ENCODE results near the gene OGT. TPM values are rescaled to one million over a fixed set of nuclear protein-coding genes. Genes with fewer than 3 reads are reported as not detected.
A peak's percentile ranks its signal among the peaks of the same experiment; 100 is the strongest.
"Not testable (repeated sequence)": the region's sequence is repeated elsewhere in the genome, so short reads cannot be mapped to it uniquely, and the experiment has no call there.

The OGT gene
- polyA plus RNA-seq, 1 of the 3 experiments (the other 2 are of a cell fraction), result 77.0 TPM

DNA sequence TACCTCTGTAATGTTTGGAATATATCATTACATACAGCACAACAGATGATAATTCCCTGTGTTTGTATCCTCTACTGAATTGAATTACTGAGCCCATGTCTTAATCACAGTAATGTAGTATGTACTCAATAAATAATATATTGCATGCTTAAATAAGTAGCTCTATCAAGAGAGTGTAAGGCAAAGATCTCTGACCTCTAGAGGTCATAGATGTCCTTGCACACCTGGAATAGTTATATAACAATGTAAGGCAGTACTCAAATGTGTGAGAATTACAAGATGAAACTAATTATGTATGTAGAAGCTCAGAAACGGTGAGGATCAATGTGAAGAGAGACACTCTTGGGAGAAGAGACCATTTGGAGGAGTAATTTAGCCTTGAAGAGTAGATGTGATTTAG is 31.0 kb downstream of the OGT start (continued):
- no peak for TF ChIP-seq SMC3 (IDR thresholded peaks at IDR 0.05; ENCODE audit: low read depth, low read length)
- no peak for TF ChIP-seq JUND (IDR thresholded peaks at IDR 0.05)
- TF ChIP-seq YY1 (IDR thresholded peaks at IDR 0.05; ENCODE audit: low read depth), result no peak

DNA sequence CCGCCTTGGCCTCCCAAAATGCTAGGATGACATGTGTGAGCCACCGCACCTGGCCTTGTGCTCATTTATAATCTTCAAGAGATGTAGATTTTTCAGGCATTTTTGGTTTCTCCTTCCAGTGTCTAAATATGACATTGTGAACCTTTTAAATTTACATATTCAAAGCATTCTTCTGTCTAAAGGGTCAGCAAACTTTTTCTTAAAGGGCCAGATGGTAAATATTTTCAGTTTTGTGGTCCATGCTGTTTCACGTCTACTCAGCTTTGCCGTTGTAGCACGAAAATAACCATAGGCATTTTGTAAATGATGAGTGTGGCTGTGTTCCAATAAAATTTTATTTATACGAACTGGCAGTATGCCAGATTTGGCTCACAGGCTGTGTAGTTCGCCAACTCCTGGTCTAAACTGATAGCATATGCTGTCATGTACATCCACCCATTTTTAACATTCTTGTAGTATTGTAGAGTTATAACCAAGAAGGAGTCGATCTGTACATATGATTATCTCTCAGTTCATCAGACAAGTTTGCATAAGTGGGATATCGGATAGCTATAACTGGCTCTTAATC is 32.7 kb downstream of the OGT start:
- TF ChIP-seq NFIC (IDR thresholded peaks at IDR 0.05; ENCODE audit: borderline replicate concordance) (peak; percentile 67), JUND (IDR thresholded peaks at IDR 0.05) (no peak)
- Histone ChIP-seq H3F3A (replicated peaks; ENCODE audit: insufficient read depth) (no peaks in the 10 kb centered on the region), H3K4me3 (ENCODE audit: low read depth in 2 of 2, low read length in 1 of 2) (no peak overlapping the region), H3K4me1 (ENCODE audit: control insufficient read depth in 1 of 2, insufficient read depth in 2 of 2, low read depth in 1 of 2, low read length in 1 of 2) (no peaks in the 10 kb centered on the region), H3K9me2 (no peaks in the 10 kb centered on the region), H3K27ac (ENCODE audit: low read depth in 2 of 2, low read length in 1 of 2) (no peak overlapping the region), H3K4me2 (no peak overlapping the region), H3K79me2 (ENCODE audit: insufficient read depth) (peaks cover 3% of the 10 kb centered on the region; the same call in 1 of the 2 replicates), H2AFZ (ENCODE audit: low read depth) (no peak overlapping the region), H3K9ac (no peak overlapping the region), H3K27me3 (ENCODE audit: insufficient read depth) (peaks cover 10% of the 10 kb centered on the region; the same call in 1 of the 2 replicates), H3K36me3 (replicated peaks in 1 of 2; ENCODE audit: control insufficient read depth in 1 of 2, insufficient read depth in 2 of 2, low read length in 1 of 2) (peaks cover 43 to 46% of the 10 kb centered on the region in 2 experiments), H4K20me1 (ENCODE audit: insufficient read depth) (peaks cover 4% of the 10 kb centered on the region; the same call in 1 of the 2 replicates), H3K9me3 (no peaks in the 10 kb centered on the region)
- CTCF ChIA-PET, result interaction anchor here (1.8 kb wide), 1 partner anchor 86 kb away, joined by 4 read pairs; no protein-coding TSS in a partner anchor
- WGBS (ENCODE audit: low lambda C conversion rate), result 38% methylated on average over 9 of the region's 9 CpGs
- no peak for DNase-seq
- POLR2A ChIA-PET, result no interaction called here

DNA sequence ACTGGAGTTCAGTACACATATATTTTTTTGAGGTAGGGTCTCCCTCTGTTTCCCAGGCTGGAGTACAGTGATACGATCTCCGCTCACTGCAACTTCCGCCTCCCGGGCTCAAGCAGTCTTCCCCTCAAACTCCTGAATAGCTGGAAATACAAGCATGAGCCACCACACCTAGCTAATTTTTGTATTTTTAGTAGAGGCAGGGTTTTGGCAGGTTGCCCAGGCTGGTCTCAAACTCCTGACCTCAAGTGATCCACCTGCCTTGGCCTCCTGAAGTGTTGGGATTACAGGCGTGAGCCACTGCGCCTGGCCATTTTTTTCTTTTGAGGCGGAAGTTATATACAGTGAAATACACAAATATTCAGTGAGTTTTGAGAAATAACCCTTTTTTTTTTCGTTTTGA is 38.5 kb downstream of the OGT start:
- POLR2A ChIA-PET; CTCF ChIA-PET; H3K27ac ChIP-seq (ENCODE audit: low read depth in 2 of 2, low read length in 1 of 2); H3K79me2 ChIP-seq (ENCODE audit: insufficient read depth); DNase-seq; H3K4me1 ChIP-seq (ENCODE audit: control insufficient read depth in 1 of 2, insufficient read depth in 2 of 2, low read depth in 1 of 2, low read length in 1 of 2); H3K4me3 ChIP-seq (ENCODE audit: low read depth in 2 of 2, low read length in 1 of 2); H4K20me1 ChIP-seq (ENCODE audit: insufficient read depth); H3K9me2 ChIP-seq; H3K9me3 ChIP-seq; H3K4me2 ChIP-seq; H3K9ac ChIP-seq; H2AFZ ChIP-seq (ENCODE audit: low read depth): not testable (repeated sequence)
- 55% methylated on average over 8 of the region's 8 CpGs for WGBS (ENCODE audit: low lambda C conversion rate)
- H3F3A ChIP-seq (replicated peaks; ENCODE audit: insufficient read depth), result peaks cover 16% of the 10 kb centered on the region
- peaks cover 36 to 45% of the 10 kb centered on the region in 2 experiments for H3K36me3 ChIP-seq (replicated peaks in 1 of 2; ENCODE audit: control insufficient read depth in 1 of 2, insufficient read depth in 2 of 2, low read length in 1 of 2)
- H3K27me3 ChIP-seq (ENCODE audit: insufficient read depth), result peaks cover 17% of the 10 kb centered on the region; the same call in 1 of the 2 replicates

DNA sequence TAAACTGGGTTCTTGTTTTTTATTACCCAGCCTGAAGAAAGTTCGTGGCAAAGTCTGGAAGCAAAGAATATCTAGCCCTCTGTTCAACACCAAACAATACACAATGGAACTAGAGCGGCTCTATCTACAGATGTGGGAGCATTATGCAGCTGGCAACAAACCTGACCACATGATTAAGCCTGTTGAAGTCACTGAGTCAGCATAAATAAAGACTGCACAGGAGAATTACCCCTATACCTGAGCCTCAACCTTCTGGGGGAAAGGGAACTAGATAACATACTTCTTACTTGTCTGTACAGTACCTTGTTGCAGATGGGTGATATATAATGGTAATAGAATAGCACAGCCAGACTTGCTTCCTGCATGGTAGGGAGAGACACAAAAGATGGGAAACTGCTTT is 40.7 kb downstream of the OGT start:
- H3K36me3 ChIP-seq (replicated peaks in 1 of 2; ENCODE audit: control insufficient read depth in 1 of 2, insufficient read depth in 2 of 2, low read length in 1 of 2), result peaks cover 20 to 40% of the 10 kb centered on the region in 2 experiments
- peaks cover 9% of the 10 kb centered on the region; the same call in 1 of the 2 replicates for H4K20me1 ChIP-seq (ENCODE audit: insufficient read depth)
- DNase-seq, result no peak
- H3K9ac ChIP-seq, result no peak overlapping the region
- POLR2A ChIA-PET, result no interaction called here
- H3K27me3 ChIP-seq (ENCODE audit: insufficient read depth), result peaks cover 18% of the 10 kb centered on the region; the same call in 1 of the 2 replicates
- H3F3A ChIP-seq (replicated peaks; ENCODE audit: insufficient read depth), result peaks cover 16% of the 10 kb centered on the region
- no peak overlapping the region for H3K4me3 ChIP-seq (ENCODE audit: low read depth in 2 of 2, low read length in 1 of 2)
- TF ChIP-seq SIN3A (IDR thresholded peaks at IDR 0.05; ENCODE audit: borderline replicate concordance, low read depth, low read length) (no peak), YY1 (IDR thresholded peaks at IDR 0.05; ENCODE audit: low read depth) (no peak), FOXM1 (IDR thresholded peaks at IDR 0.05; ENCODE audit: low read depth) (no peak), EP300 (IDR thresholded peaks at IDR 0.05; ENCODE audit: borderline replicate concordance in 1 of 2, low read depth in 1 of 2, low read length in 1 of 2) (no peak), NFIC (IDR thresholded peaks at IDR 0.05; ENCODE audit: borderline replicate concordance) (no peak), RXRA (IDR thresholded peaks at IDR 0.05; ENCODE audit: borderline replicate concordance, low read depth) (no peak), GATA2 (CRISPR knock-in tag; IDR thresholded peaks at IDR 0.05) (no peak), GABPA (IDR thresholded peaks at IDR 0.05; ENCODE audit: low read depth) (no peak), CHD2 (IDR thresholded peaks at IDR 0.05; ENCODE audit: low read length, partially characterized antibody) (no peak), ELF1 (IDR thresholded peaks at IDR 0.05) (no peak)
- TF ChIP-seq, protein P1, sequence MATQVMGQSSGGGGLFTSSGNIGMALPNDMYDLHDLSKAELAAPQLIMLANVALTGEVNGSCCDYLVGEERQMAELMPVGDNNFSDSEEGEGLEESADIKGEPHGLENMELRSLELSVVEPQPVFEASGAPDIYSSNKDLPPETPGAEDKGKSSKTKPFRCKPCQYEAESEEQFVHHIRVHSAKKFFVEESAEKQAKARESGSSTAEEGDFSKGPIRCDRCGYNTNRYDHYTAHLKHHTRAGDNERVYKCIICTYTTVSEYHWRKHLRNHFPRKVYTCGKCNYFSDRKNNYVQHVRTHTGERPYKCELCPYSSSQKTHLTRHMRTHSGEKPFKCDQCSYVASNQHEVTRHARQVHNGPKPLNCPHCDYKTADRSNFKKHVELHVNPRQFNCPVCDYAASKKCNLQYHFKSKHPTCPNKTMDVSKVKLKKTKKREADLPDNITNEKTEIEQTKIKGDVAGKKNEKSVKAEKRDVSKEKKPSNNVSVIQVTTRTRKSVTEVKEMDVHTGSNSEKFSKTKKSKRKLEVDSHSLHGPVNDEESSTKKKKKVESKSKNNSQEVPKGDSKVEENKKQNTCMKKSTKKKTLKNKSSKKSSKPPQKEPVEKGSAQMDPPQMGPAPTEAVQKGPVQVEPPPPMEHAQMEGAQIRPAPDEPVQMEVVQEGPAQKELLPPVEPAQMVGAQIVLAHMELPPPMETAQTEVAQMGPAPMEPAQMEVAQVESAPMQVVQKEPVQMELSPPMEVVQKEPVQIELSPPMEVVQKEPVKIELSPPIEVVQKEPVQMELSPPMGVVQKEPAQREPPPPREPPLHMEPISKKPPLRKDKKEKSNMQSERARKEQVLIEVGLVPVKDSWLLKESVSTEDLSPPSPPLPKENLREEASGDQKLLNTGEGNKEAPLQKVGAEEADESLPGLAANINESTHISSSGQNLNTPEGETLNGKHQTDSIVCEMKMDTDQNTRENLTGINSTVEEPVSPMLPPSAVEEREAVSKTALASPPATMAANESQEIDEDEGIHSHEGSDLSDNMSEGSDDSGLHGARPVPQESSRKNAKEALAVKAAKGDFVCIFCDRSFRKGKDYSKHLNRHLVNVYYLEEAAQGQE (IDR thresholded peaks at IDR 0.05; ENCODE audit: low read depth, low read length), result no peak
- TF ChIP-seq, protein P2, sequence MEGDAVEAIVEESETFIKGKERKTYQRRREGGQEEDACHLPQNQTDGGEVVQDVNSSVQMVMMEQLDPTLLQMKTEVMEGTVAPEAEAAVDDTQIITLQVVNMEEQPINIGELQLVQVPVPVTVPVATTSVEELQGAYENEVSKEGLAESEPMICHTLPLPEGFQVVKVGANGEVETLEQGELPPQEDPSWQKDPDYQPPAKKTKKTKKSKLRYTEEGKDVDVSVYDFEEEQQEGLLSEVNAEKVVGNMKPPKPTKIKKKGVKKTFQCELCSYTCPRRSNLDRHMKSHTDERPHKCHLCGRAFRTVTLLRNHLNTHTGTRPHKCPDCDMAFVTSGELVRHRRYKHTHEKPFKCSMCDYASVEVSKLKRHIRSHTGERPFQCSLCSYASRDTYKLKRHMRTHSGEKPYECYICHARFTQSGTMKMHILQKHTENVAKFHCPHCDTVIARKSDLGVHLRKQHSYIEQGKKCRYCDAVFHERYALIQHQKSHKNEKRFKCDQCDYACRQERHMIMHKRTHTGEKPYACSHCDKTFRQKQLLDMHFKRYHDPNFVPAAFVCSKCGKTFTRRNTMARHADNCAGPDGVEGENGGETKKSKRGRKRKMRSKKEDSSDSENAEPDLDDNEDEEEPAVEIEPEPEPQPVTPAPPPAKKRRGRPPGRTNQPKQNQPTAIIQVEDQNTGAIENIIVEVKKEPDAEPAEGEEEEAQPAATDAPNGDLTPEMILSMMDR (IDR thresholded peaks at IDR 0.05), result no peak
- H3K4me1 ChIP-seq (ENCODE audit: control insufficient read depth in 1 of 2, insufficient read depth in 2 of 2, low read depth in 1 of 2, low read length in 1 of 2), result no peaks in the 10 kb centered on the region
- H2AFZ ChIP-seq (ENCODE audit: low read depth), result no peak overlapping the region
- H3K9me2 ChIP-seq, result no peaks in the 10 kb centered on the region
- H3K4me2 ChIP-seq, result no peak overlapping the region
- no peaks in the 10 kb centered on the region for H3K9me3 ChIP-seq
- CTCF ChIA-PET, result no interaction called here
- H3K27ac ChIP-seq (ENCODE audit: low read depth in 2 of 2, low read length in 1 of 2), result no peak overlapping the region
- WGBS (ENCODE audit: low lambda C conversion rate), result 44% methylated on average over 2 of the region's 2 CpGs
- peaks cover 4% of the 10 kb centered on the region; the same call in 1 of the 2 replicates for H3K79me2 ChIP-seq (ENCODE audit: insufficient read depth)
